Keratinocyte (primary cell): ENCODE measurements around the gene GLOD4. TPM values are rescaled to one million over a fixed set of nuclear protein-coding genes. Genes with fewer than 3 reads are reported as not detected.

Experiments used
- DNase-seq: peaks from one replicate; pipeline ENCODE4 v3.0.0-alpha.2; 2011; ENCODE audit warnings: low read depth, missing footprints, low spot score
- FAIRE-seq: peaks from 2 replicates; lab custom pipeline; 2011; peaks lifted over from hg19 to GRCh38; lab: Jason Lieb, UNC
- H2AFZ ChIP-seq: 2 replicates; pipeline ENCODE4 v1.6.0; 2012; ENCODE audit warnings: low read length, control low read depth, inconsistent platforms; ENCODE audit not compliant: control insufficient read depth
- H3K27ac ChIP-seq: 2 replicates; pipeline ENCODE4 v1.5.1; 2011; ENCODE audit warnings: low read length; ENCODE audit not compliant: control insufficient read depth, insufficient read depth
- H3K27me3 ChIP-seq: 3 replicates; pipeline ENCODE4 v1.6.0; 2011; ENCODE audit warnings: low read length; ENCODE audit not compliant: control insufficient read depth, insufficient read depth; ENCODE audit errors: extremely low read depth
- H3K36me3 ChIP-seq, 2 experiments: 2 replicates in 1 of 2; 3 replicates in 1 of 2; pipeline ENCODE4 v1.5.1; 2011; ENCODE audit warnings: low read length in 2 of 2, mild to moderate bottlenecking in 1 of 2; ENCODE audit not compliant: control insufficient read depth in 2 of 2, insufficient read depth in 2 of 2; ENCODE audit errors: extremely low read depth in 1 of 2
- H3K4me1 ChIP-seq: 3 replicates; pipeline ENCODE4 v1.5.1; 2011; ENCODE audit warnings: low read length; ENCODE audit not compliant: control insufficient read depth, insufficient read depth; ENCODE audit errors: extremely low read depth
- H3K4me2 ChIP-seq: 3 replicates; pipeline ENCODE4 v1.6.0; 2011; ENCODE audit warnings: low read depth, low read length; ENCODE audit not compliant: control insufficient read depth, insufficient read depth; ENCODE audit errors: extremely low read depth
- H3K4me3 ChIP-seq, 3 experiments: fragments of 200-600 bp in 1 of 3; sonication (generic) in 1 of 3; 2 replicates in 2 of 3; 3 replicates in 1 of 3; pipeline ENCODE4 v1.5.1; 2011 to 2016; ENCODE audit warnings: low read length in 3 of 3, mild to moderate bottlenecking in 3 of 3, control low read depth in 2 of 3, inconsistent platforms in 1 of 3, low read depth in 1 of 3, mixed read lengths in 1 of 3, mixed run types in 1 of 3, moderate library complexity in 1 of 3; ENCODE audit not compliant: control insufficient read depth in 2 of 3, insufficient read depth in 2 of 3; ENCODE audit errors: extremely low read depth in 1 of 3
- H3K79me2 ChIP-seq: 2 replicates; pipeline ENCODE4 v1.6.0; 2012; ENCODE audit warnings: low read length; ENCODE audit not compliant: control insufficient read depth, insufficient read depth
- H3K9ac ChIP-seq: 3 replicates; pipeline ENCODE4 v1.6.0; 2011; ENCODE audit warnings: low read length; ENCODE audit not compliant: control insufficient read depth, insufficient read depth; ENCODE audit errors: extremely low read depth
- H3K9me1 ChIP-seq: 3 replicates; pipeline ENCODE4 v1.6.0; 2011; ENCODE audit warnings: low read length; ENCODE audit not compliant: control insufficient read depth, insufficient read depth; ENCODE audit errors: extremely low read depth
- H3K9me3 ChIP-seq: 2 replicates; pipeline ENCODE4 v1.5.1; 2012; ENCODE audit warnings: low read depth, low read length; ENCODE audit not compliant: control insufficient read depth
- H4K20me1 ChIP-seq: 3 replicates; pipeline ENCODE4 v1.6.0; 2011; ENCODE audit warnings: low read length; ENCODE audit not compliant: control insufficient read depth, insufficient read depth; ENCODE audit errors: extremely low read depth
- CTCF ChIP-seq, 3 experiments: IDR thresholded peaks in 1 of 3; conservative IDR thresholded peaks in 1 of 3; optimal IDR thresholded peaks in 1 of 3; 2 replicates in 2 of 3; 3 replicates in 1 of 3; pipeline versions ENCODE3 to v1.5.1; 2011; ENCODE audit warnings: low read length in 3 of 3, mild to moderate bottlenecking in 3 of 3, moderate library complexity in 2 of 3, control low read depth in 1 of 3, inconsistent platforms in 1 of 3; ENCODE audit not compliant: insufficient read depth in 2 of 3; ENCODE audit errors: extremely low read depth in 1 of 3
- EZH2 ChIP-seq: IDR thresholded peaks from one replicate; pipeline ENCODE4 v1.6.1; 2012; ENCODE audit warnings: inconsistent platforms, mild to moderate bottlenecking, low read length, moderate library complexity
- dilution Hi-C: fragments of 300-500 bp; cut with MboI; formaldehyde crosslinking; loops from one replicate; pipeline ENCODE4 v1.7.0; 2020; ENCODE audit warnings: low sequenced_read_pairs; ENCODE audit not compliant: extremely low pct_ligation_motif_present
- polyA plus RNA-seq, 5 experiments: library from polyadenylated mRNA; depleted of rRNA in 3 of 5; stranded (reverse) in 3 of 5; stranded (forward) in 1 of 5; unstranded in 1 of 5; fragments of >200 nt; gene quantifications; 1 replicate in 1 of 5; 2 replicates in 3 of 5; 3 replicates in 1 of 5; pipeline versions ENCODE4 v1.2.1 to v1.2.3, GENCODE V29; 2011 to 2012; ENCODE audit warnings: missing spikeins in 2 of 5, low read depth in 1 of 5, low replicate concordance in 1 of 5

Gene GLOD4
- polyA plus RNA-seq, 1 donor (not counting 4 experiments of a cell fraction or from before 2014, with no cell fraction given) = 71.9 TPM

- no peaks in the 10 kb centered on the region for H3K4me1 ChIP-seq
Measured at GRCh38 chr17:824378-824777, 42.3 kb upstream of the GLOD4 start.

DNA sequence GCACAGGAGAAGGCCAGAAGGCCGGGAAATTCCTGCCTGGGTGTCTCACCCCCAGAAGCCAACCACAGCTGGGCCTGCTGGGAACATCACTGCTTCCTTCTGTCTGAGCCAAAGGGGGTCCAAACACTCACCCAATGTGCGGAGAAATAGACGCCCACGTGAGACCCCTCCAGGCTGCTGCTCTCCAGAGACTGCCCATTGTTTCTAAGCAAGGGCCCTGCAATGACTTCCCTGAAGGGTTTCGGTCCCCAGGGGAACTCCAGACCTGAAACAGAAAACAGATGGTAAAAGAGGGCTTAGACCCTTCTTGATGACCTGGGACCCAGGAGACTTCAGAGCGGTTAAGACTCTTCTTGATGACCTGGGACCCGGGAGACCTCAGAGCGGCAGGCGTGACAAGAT is 41.4 kb upstream of the GLOD4 start:
- Histone ChIP-seq H3K27me3 (no peaks in the 10 kb centered on the region), H4K20me1 (peaks cover 4% of the 10 kb centered on the region), H3K9me1 (no peaks in the 10 kb centered on the region), H3K9me3 (no peaks in the 10 kb centered on the region), H3K4me1 (no peaks in the 10 kb centered on the region), H3K79me2 (peaks cover 17% of the 10 kb centered on the region), H3K27ac (no peak overlapping the region), H2AFZ (no peak overlapping the region), H3K4me3 (no peak overlapping the region), H3K9ac (no peak overlapping the region), H3K36me3 (peaks cover 21 to 25% of the 10 kb centered on the region in 2 experiments), H3K4me2 (no peak overlapping the region)
- no peak for DNase-seq
- no peak for FAIRE-seq
- dilution Hi-C loops = no loop called here
- TF ChIP-seq EZH2 (no peak), CTCF (optimal IDR thresholded peaks at IDR 0.05 in 1 of 3, IDR thresholded peaks at IDR 0.05 in 1 of 3, conservative IDR thresholded peaks at IDR 0.05 in 1 of 3; ENCODE audit: extremely low read depth in 1 of 3, insufficient read depth in 2 of 3, low read length in 3 of 3) (no peak)

More at GRCh38 chr17:824378-824777, 42.3 kb upstream of the GLOD4 start:
- Histone ChIP-seq H3K27ac (no peak overlapping the region), H3K9ac (no peak overlapping the region), H2AFZ (no peak overlapping the region), H3K9me1 (no peaks in the 10 kb centered on the region), H4K20me1 (peaks cover 4% of the 10 kb centered on the region), H3K36me3 (peaks cover 21 to 23% of the 10 kb centered on the region in 2 experiments), H3K9me3 (no peaks in the 10 kb centered on the region), H3K4me3 (no peak overlapping the region), H3K79me2 (peaks cover 21% of the 10 kb centered on the region), H3K4me2 (no peak overlapping the region), H3K27me3 (no peaks in the 10 kb centered on the region)
- dilution Hi-C loops = no loop called here
- FAIRE-seq (no peak), DNase-seq (no peak)
- TF ChIP-seq CTCF (optimal IDR thresholded peaks at IDR 0.05 in 1 of 3, IDR thresholded peaks at IDR 0.05 in 1 of 3, conservative IDR thresholded peaks at IDR 0.05 in 1 of 3; ENCODE audit: extremely low read depth in 1 of 3, insufficient read depth in 2 of 3, low read length in 3 of 3) (no peak), EZH2 (no peak)
